Ishikawa (cell line): Measurements from ENCODE around the gene BRWD1.

Source experiments
- CEBPB ChIP-seq: IDR thresholded peaks from 2 replicates; pipeline ENCODE4 v1.6.1; 2012
- CREB1 ChIP-seq: IDR thresholded peaks from 2 replicates; pipeline ENCODE4 v1.6.1; 2012; ENCODE audit warnings: low read depth
- EGR1 ChIP-seq: IDR thresholded peaks from 2 replicates; pipeline ENCODE4 v1.6.1; 2012
- EP300 ChIP-seq: IDR thresholded peaks from 2 replicates; pipeline ENCODE4 v1.6.1; 2012; ENCODE audit warnings: borderline replicate concordance
- FOXM1 ChIP-seq: IDR thresholded peaks from 2 replicates; pipeline ENCODE4 v1.6.1; 2012; ENCODE audit warnings: low read depth, borderline replicate concordance
- NFIC ChIP-seq: IDR thresholded peaks from 2 replicates; pipeline ENCODE4 v1.6.1; 2012
- RAD21 ChIP-seq: IDR thresholded peaks from 2 replicates; pipeline ENCODE4 v1.6.1; 2012; ENCODE audit warnings: low read depth
- REST ChIP-seq: IDR thresholded peaks from 2 replicates; pipeline ENCODE4 v1.6.1; 2012; ENCODE audit warnings: low read depth, mild to moderate bottlenecking
- TAF1 ChIP-seq: IDR thresholded peaks from 2 replicates; pipeline ENCODE4 v1.6.1; 2012; ENCODE audit warnings: low read depth, mild to moderate bottlenecking
- TCF12 ChIP-seq: IDR thresholded peaks from 2 replicates; pipeline ENCODE4 v1.6.1; 2012; ENCODE audit warnings: low read depth
- TEAD4 ChIP-seq: IDR thresholded peaks from 2 replicates; pipeline ENCODE4 v1.6.1; 2012
- USF1 ChIP-seq: IDR thresholded peaks from 2 replicates; pipeline ENCODE4 v1.6.1; 2012
- YY1 ChIP-seq: IDR thresholded peaks from 2 replicates; pipeline ENCODE4 v1.6.1; 2012; ENCODE audit warnings: low read depth
- ZBTB7A ChIP-seq: IDR thresholded peaks from 2 replicates; pipeline ENCODE4 v1.6.1; 2012; ENCODE audit warnings: low read depth
- TF ChIP-seq, protein P1 (sequence below): IDR thresholded peaks from 2 replicates; pipeline ENCODE4 v1.6.1; 2012

Gene BRWD1

GRCh38 chr21:39196838-39197237 lies 116.6 kb downstream of the BRWD1 start:
- TF ChIP-seq EP300 (no peak), EGR1 (no peak), REST (no peak), USF1 (no peak), CREB1 (no peak), NFIC (no peak), FOXM1 (no peak), TAF1 (no peak), YY1 (no peak), TEAD4 (no peak), TCF12 (no peak), CEBPB (no peak), ZBTB7A (no peak), RAD21 (no peak)
- TF ChIP-seq, protein P1, sequence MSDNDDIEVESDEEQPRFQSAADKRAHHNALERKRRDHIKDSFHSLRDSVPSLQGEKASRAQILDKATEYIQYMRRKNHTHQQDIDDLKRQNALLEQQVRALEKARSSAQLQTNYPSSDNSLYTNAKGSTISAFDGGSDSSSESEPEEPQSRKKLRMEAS = no peak

DNA sequence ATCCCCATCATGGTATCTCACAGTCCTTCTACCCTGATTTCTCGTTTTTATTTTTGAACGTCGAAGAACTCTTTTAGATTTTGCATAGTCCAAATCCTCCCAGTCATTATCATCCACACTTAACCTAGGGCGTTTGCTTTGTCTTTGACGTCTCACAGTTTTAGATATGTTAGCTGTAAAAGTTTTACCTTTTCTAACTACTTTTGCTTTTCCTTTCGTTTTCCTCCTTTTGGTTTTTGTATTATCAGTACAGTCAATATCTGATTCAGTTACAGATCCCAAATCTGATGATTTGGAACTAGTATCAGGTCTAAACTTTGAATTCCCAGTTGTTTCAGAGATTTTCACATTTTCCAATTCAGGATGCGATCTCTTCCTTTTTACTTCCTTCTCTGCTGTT lies 117.1 kb downstream of the BRWD1 start:
- TF ChIP-seq ZBTB7A (no peak), EGR1 (no peak), YY1 (no peak), TEAD4 (no peak), TAF1 (no peak), RAD21 (no peak), TCF12 (no peak), CREB1 (no peak), CEBPB (no peak), NFIC (no peak), REST (no peak), EP300 (no peak), FOXM1 (no peak), USF1 (no peak)
- TF ChIP-seq, protein P1 = no peak

GRCh38 chr21:39193380-39193779 lies 120.1 kb downstream of the BRWD1 start:
- TF ChIP-seq YY1 = no peak
- TF ChIP-seq TCF12 = no peak
- no peak for TF ChIP-seq CREB1
- TF ChIP-seq USF1 = no peak

- TF ChIP-seq, protein P1 = no peak
- TF ChIP-seq REST (no peak), NFIC (no peak), USF1 (no peak)
Measured at GRCh38 chr21:39189857-39190604, 123.4 kb downstream of the BRWD1 start.
